RCC 7860 (cell line): ENCODE data around the gene NR4A1.

Source experiments
- DNase-seq: peaks from one replicate; pipeline ENCODE4 v3.0.0-alpha.2; 2015; ENCODE audit warnings: low spot score
- FAIRE-seq: peaks from 2 replicates; lab custom pipeline; 2012; peaks lifted over from hg19 to GRCh38; lab: Jason Lieb, UNC

Gene NR4A1

DNA sequence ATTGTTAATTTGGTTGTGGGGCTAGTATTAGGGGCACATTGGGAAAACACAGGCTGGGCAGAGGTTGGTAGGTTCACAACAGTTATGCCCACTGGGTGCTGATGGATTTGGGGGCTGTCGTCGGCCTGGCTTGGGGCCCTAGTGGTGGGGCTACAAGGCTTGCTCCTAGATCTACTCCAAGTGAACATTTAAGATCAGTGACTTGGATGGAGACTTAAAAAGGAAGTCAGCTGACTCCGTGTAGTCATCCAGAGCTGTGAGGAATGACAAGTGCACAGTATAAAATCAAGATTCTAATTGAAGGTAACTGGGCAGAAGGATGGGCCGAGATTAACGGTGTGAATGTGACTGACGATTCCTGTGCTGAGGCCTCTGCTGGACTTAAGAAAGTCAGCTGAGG, 12.8 kb upstream of the NR4A1 start:
- FAIRE-seq (no peak), DNase-seq (no peak)

DNA sequence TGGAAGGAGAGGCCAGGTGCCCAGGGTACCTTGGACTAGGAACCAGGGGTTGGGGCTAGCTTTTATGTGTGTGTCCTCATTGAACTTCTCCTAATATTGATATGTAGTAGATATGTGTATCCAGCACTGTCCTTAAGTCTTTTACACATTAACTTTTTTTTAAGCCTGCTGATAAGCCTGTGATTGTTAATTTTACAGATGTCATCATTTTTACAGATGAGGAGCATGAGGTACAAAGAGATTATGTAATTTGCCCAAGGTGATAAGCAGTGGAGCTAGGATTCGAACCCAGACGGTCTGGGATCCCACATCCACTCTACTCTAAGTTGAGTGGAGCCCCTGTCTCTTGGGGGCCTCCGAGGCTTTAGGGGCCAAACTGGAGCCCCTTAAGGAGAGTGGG, 10.2 kb upstream of the NR4A1 start:
- FAIRE-seq, result no peak
- no peak for DNase-seq

DNA sequence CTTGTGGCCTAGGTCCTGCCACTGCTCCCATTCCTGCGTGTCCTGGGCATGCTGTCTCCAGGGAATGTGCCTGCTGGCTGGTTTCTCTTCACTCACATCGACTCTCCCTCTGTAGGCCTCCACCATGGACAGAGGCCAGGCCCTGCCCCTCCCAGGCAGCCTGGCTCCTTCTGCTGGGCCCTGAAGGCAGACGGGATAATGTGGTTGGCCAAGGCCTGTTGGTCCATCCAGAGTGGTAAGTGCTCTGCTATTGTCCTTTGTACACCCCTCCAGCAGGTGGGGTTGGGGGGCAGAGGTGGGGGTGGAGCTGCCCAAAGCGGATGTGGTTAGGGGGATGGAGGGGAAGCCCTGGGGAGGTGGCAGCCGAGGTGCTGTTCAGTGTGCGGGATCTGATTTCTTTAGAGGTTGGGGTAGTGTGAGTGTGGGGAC, 9.5 kb upstream of the NR4A1 start:
- DNase-seq (no peak), FAIRE-seq (no peak)

DNA sequence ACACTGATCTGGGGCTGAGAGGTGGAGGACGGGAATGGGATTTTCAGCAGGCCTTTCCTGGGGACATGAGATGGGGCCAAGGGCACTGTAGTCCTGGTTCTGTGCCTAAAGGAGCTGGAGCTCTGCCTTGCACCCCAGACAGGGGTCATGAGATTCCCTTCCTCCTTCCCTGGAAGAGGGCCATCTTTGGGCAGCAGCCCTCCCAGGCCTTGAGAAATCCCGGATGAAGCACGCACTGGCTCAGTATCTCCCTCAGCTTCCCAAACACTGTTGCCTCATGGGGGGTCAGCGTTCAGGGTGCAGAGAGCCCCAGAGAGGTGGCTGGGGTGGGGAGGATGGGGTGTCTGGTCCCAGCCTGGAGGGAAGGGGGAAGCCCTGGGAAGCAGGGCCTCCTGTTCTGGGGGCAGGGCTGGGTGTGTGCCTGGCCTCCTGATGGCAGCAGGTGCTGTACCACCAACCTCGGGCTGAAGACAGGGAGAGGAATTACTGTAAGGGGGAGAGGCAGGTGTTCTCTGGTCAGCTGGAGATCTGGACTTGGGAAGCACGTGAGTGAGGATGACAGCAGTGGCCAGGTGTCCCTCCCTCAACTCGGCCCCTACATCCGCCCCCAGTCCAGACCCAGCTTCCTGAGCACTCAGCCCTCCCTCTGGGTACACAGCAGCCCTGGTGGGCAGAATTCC, 8.4 kb upstream of the NR4A1 start:
- DNase-seq (no peak), FAIRE-seq (no peak)

DNA sequence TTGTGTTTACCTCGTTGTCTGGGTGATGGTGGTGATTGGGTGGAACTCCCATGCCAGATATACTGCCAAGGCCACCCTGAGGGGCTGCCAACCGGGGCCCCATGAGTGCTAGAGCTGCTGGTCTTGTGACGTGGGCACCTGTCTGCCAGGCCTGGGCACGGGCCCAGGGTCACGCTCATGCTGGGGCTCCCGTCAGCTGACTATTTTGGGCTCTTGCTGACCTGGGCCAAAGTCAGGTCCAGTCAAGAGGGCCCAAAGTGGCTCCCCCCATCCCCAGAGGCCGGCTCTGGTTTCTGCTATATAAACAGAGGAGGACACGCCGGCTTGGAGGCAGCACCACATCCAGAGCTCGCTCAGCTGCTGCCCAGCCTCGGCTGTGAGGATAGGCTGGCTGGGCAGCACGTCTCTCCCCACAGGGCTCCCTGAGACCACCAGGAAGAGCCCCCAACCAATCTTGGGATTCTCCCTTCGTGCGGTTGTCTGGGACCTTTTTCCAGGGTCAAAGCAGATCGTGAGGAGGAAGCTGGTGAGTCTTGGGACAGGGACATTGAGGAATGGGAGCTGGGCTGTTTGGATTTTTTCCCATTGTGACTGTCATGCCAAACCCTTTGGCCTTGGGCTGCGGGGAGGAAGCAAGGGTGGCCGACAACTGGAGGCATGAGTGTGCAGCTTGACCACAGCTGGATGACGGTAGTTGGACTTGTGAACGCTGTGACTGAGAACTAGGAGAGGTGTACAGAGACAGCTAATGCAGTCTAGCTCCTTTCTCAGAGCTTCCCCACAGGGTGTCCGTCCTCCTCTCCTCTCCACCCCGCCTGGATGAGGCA, 7.6 kb upstream of the NR4A1 start:
- FAIRE-seq (no peak), DNase-seq (no peak)

DNA sequence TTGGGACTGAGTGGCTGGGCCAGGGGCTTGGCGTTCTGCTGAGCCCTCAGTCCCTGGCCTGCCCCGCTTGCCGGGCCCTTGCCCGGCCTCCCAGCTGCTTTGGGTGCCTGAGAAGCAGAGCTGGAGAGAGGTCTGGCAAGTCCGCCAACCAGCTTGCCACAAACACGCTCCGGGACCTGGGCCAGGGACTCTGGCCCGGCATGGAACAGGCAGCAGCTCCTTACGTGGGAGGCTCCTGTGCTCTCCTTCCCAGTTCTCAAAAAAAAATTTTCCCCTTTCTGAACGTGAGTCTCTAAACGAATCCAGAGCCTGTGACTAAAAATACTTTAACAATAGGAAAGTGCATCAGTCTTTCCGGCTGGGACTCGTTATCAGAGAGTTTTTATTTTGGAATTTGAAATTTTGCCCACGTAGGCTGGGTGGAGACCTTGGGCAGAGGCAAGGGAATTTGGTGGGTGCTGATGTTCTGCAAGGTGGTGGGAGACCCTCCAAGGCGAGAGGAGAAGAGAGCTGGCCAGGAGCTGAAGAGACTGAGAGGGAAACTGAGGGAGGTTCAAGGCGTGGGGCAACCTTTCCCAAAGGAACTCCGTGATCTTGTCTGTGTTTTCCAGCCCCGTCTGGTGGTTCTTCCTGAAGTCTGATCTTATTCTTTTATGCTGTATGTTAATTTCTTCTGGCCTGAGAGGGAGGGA, 6.8 kb upstream of the NR4A1 start:
- DNase-seq (no peak), FAIRE-seq (no peak)

DNA sequence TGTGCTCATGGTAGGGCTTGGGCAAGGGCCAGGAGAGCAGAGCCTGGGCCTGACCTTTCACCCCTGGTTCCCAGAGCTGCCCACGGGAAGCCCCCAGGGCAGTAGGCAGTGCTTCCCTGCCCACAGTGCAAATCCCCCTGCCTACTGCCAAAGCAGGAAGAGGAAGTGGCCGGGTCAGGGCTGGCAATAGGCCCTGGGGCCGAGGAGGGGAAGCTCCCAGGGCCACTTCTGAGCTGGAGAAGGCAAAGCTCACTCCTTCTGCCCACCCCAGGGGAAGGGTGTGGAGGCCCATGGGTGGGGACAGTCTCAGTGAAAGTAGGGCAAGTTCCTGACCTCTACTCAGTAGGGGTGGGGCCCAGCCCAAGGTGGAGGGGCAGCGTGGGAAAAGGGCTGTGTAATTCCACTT, 5.4 kb upstream of the NR4A1 start:
- no peak for FAIRE-seq
- DNase-seq, result no peak

DNA sequence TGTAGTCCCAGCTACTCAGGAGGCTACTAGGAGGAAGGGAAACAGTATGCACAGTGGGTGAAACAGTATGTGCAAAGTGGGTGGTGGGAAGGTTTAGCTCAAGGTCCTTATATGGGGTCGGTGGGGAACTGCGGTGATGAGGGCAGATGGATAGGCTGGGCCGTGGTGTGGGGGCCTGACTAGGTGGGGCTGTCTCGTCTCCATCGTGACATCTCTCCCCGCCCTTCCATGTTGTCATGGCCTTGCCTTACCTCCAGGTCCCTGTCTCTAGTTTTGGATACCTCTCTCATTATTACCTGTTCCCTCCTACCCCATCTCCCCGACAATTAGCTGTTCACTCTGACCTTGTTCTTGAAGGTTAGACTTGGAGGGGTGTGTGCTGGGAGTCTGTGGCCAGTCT, 4.4 kb upstream of the NR4A1 start:
- DNase-seq (no peak), FAIRE-seq (no peak)

DNA sequence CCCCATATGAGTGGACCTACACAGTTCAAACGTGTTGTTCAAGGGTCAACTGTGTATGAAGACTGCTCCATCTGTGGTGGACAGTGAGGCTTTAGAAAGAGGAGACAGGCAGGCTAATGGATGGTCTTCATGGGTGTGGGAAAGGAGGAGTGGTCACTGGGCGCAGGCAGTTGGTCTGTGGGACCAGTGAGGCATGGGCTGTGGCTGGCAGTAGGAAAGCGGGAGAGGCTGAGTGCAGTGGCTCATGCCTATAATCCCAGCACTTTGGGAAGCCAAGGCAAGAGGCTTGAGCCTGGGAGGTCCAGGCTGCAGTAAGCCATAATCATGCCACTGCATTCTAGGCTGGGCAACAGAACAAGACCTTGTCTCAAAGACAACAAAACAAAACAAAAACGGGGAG, 2.0 kb upstream of the NR4A1 start:
- FAIRE-seq (no peak), DNase-seq (no peak)

DNA sequence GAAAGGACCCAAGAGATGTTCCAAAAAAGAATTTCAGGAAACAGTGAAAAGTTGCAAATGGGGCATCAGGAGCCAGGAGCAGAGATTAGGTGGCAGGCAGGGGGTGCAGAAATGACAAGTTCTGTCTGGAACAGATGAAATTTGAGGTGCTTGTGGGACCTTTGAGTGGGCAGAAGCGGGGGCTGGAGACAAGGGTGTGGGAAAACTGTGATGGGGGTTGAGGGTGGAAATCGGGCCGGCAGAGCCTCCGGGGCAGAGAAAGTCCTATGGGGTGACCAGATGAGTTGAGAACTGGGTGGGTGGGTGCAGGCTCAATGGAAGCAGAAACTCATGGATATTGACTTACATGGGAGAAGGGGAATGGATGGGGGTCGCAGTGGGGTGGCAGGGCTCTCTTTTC, 1.6 kb upstream of the NR4A1 start:
- FAIRE-seq, result no peak
- DNase-seq, result no peak

DNA sequence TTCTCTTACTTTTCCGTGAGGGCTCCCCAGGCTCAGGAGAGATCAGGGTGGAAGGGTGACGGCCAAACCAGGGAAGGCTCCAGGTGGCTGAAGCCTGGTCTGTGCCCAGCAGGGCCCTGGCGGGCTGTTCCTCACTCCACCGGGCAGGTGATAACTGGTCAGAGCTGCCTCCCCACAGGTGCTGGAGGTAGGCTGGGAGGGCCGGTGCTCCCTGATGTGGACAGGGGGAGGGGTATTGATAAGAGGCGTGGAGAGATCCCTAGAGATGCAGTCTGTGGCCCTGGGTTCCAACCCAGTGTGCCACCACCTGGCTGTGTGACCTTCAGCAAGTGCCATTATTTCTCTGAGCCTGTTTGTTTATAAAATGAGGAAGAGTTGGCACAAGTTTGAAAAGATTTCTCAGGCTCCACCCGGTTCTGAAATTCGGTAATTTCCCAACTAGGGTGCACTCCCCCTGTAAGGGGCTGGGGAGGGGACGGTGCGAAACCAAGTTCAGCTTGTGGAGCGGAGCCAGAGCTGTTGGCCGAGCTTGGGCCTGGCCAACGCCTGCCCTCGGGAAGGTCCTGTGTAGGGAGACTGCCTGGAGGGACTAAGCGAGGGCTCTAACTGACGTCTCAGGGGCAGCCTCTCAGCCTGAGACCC, 1.0 kb upstream of the NR4A1 start:
- DNase-seq (no peak), FAIRE-seq (no peak)

DNA sequence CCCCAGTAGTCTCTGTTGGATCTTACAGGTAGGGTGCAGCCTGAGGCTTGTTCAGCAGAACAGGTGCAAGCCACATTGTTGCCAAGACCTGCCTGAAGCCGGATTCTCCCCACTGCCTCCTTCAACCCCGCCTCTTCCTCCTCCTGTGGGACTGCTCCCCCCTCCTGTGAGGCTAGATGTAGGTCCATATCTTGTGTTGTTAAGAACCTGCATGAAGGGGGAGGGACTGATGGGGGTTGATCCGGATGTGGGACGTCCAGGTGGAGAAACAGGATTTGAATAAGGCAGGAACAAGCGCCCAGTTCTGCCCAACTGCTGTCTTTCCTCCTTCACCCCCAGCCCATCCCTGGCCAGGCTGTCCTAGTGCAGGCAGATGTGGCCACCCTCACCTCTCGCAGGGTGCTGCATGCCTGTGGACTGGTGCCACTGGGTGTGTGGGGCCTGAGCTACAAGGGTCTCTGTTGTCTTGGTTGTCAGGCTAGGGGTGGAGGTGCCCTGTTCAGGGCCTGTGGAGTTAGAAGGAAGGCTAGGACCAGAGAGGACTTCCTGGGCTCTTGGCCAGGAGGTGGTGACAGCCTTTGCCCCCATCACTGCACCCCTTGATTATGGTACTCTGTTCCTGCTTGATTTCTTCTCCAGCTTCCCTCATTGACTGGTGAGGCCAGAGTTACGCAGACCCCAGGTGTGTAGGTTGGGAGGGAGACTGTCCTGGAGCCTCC, 1.4 kb downstream of the NR4A1 start:
- DNase-seq (no peak), FAIRE-seq (no peak)

DNA sequence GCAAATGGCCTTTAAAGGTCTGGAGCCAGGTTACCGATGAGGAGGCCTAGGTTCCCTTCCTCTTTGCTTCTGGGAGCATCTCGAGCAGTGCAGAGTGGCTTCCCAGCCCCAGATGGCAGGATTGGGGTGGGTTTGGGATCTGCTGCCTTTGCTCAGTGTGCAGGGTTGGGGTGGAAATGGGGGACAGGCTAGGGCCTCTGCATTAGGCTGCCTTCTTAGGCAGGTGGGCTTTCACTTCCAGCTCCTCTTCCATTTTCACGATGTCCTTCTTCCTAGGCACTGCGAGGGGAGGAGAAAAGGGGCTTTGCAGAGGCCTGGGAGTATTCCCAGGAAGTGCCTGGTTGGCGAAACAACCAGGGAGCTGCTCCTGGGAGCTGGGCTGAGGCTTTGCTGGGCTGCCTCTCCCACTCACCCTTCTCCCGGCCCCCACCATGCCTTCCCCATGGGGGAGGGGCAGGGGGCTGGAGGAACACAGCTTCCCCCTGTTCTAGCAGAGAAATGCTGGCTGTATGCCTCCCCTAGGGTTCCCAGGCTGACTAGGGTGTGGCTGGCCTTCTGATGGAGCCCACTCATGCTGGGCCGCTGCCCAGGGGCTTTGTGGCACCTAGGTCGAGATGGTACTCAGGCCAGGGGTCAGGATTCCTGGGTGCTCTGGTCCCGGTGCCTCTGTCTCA, 2.4 kb downstream of the NR4A1 start:
- no peak for DNase-seq
- no peak for FAIRE-seq

DNA sequence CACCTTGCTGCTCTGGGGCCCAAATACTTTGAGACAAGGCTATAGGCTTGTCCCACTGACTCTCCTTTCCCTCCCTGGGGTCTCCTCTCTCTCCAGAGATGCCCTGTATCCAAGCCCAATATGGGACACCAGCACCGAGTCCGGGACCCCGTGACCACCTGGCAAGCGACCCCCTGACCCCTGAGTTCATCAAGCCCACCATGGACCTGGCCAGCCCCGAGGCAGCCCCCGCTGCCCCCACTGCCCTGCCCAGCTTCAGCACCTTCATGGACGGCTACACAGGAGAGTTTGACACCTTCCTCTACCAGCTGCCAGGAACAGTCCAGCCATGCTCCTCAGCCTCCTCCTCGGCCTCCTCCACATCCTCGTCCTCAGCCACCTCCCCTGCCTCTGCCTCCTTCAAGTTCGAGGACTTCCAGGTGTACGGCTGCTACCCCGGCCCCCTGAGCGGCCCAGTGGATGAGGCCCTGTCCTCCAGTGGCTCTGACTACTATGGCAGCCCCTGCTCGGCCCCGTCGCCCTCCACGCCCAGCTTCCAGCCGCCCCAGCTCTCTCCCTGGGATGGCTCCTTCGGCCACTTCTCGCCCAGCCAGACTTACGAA, 3.1 kb downstream of the NR4A1 start:
- DNase-seq (no peak), FAIRE-seq (no peak)

DNA sequence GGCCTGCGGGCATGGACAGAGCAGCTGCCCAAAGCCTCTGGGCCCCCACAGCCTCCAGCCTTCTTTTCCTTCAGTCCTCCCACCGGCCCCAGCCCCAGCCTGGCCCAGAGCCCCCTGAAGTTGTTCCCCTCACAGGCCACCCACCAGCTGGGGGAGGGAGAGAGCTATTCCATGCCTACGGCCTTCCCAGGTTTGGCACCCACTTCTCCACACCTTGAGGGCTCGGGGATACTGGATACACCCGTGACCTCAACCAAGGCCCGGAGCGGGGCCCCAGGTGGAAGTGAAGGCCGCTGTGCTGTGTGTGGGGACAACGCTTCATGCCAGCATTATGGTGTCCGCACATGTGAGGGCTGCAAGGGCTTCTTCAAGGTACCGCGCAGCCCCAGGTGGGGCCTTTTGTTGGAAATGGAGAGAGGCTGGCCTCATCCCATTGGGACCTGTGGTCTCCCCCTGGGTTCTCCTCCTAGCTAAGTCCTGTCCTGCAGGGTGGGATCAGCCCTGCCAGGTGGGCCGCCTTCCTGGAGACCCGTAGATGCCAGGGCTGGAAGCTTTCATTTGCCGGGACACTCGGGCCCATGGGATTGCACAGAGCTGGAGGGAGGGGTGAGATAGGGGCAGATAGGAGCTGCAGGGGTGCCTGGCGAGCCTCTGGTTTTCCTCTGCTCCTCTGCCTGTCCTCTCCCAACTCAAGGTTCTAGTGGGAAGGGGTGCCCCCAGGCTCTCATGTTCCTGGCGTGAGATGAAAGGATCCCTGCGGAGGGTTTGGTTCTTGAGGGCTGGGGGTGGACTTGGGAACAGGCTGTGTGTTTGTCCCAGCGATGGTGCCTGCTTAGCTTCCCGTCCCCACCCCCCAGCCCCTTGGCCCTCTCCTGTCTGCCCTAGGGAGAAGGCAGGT, 3.8 kb downstream of the NR4A1 start:
- DNase-seq (no peak), FAIRE-seq (no peak)

DNA sequence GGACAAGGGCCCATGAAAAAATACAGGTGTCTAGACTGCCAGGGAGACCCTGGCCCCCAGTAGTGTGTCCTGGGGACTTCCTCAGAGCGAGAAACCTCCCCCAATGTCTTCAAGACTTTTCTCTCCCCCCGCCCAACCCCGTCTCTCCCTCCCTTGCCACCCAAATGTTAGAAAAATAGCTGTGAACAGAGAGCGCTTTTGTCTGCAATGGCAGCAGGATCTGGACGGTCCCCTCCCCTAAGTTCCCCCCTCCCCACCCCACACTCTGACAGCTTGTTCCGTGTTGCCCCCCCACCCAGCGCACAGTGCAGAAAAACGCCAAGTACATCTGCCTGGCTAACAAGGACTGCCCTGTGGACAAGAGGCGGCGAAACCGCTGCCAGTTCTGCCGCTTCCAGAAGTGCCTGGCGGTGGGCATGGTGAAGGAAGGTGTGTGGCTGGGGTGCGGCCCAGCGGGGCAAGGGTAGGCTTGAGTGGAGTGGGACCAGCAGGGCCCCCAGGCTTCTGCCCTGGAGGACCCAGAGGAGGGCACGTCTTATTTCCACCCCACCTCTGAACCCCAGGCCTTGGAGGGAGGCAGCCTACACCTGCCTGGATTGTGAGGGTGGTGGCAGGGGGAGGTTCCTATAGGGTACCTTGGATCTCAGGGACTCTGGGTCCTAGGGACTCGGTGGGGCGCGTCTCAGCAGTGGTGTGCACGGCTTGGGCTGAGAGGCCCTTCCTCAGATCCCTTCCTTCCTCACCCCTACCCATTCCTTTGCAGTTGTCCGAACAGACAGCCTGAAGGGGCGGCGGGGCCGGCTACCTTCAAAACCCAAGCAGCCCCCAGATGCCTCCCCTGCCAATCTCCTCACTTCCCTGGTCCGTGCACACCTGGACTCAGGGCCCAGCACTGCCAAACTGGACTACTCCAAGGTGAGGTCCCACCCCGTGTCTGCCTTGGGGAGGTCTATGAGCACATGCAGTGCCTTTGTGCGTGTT, 4.8 kb downstream of the NR4A1 start:
- no peak for FAIRE-seq
- no peak for DNase-seq

DNA sequence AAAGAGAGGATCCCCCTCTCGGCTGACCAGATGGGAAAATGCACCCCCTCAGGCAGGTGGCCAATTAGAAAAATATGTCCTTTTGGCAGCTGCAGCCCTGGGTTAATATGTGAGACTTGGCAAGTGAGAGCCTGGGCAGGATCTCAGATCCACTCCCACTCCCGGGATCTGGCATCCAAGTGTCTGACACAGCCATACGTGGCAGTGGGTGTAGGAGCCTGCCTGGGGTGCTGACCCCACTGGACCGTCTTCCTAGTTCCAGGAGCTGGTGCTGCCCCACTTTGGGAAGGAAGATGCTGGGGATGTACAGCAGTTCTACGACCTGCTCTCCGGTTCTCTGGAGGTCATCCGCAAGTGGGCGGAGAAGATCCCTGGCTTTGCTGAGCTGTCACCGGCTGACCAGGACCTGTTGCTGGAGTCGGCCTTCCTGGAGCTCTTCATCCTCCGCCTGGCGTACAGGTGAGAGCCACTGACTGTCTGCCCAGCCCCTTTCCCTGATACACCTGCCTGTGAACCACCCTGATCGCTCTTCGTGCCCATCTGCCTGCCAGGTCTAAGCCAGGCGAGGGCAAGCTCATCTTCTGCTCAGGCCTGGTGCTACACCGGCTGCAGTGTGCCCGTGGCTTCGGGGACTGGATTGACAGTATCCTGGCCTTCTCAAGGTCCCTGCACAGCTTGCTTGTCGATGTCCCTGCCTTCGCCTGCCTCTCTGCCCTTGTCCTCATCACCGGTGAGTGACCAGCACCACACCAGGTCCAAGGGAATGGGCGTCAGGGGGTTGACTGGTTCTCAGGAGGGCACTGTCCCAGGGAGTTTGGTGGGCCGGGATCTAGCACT, 5.8 kb downstream of the NR4A1 start:
- DNase-seq, result no peak
- no peak for FAIRE-seq
